HepG2 (cell line): ENCODE data around the gene ARVCF. TPM values are rescaled to one million over a fixed set of nuclear protein-coding genes. Genes with fewer than 3 reads are reported as not detected.

Source experiments
- ATAC-seq: fragments of 200-7000 bp; cut with Tn5 transposase; 3 replicates; pipeline ENCODE4 v1.9.1; 2020; ENCODE audit warnings: mild to moderate bottlenecking, moderate library complexity
- BruUV-seq: library from RNA; stranded (reverse); fragments of 400-500 nt; replicated peaks from 2 replicates; lab custom pipeline; 2021; lab: Mats Ljungman, UMichigan
- CTCF ChIA-PET: fragments of 300-600 bp; formaldehyde crosslinking; extraction: SDS; loops from one replicate; lab custom pipeline; 2021; ENCODE audit warnings: low total read pairs, inconsistent platforms, low intra/inter-chr PET ratio; lab: Yijun Ruan, JAX
- POLR2A ChIA-PET: fragments of 350-600 bp; sonication (Branson Sonifier 250); formaldehyde crosslinking; loops from one replicate; lab custom pipeline; 2020; ENCODE audit warnings: antibody characterized with exemption, inconsistent platforms; lab: Yijun Ruan, JAX
- DNase-seq: peaks from one replicate; pipeline ENCODE4 v3.0.0-alpha.2; 2015; ENCODE audit warnings: low spot score
- FAIRE-seq: peaks from 3 replicates; lab custom pipeline; 2011; peaks lifted over from hg19 to GRCh38; lab: Jason Lieb, UNC
- H2AFZ ChIP-seq: one replicate; pipeline ENCODE4 v1.6.1; 2011; ENCODE audit warnings: low read length, inconsistent platforms
- H3K27ac ChIP-seq: fragments of 300-600 bp; 3 replicates; pipeline ENCODE4 v1.8.0; 2011; ENCODE audit warnings: mixed run types, mild to moderate bottlenecking, mixed read lengths, low read length, inconsistent platforms; ENCODE audit not compliant: insufficient read depth; ENCODE audit errors: extremely low read length
- H3K27me3 ChIP-seq, 2 experiments: fragments of 200-600 bp in 1 of 2; 2 replicates in 1 of 2; 3 replicates in 1 of 2; pipeline versions ENCODE4 v1.6.0 to v1.8.0; 2011; ENCODE audit warnings: low read length in 2 of 2, mild to moderate bottlenecking in 2 of 2, moderate library complexity in 2 of 2, inconsistent platforms in 1 of 2; ENCODE audit not compliant: insufficient read depth in 2 of 2, control insufficient read depth in 1 of 2
- H3K36me3 ChIP-seq, 2 experiments: fragments of 200-600 bp in 1 of 2; replicated peaks in 1 of 2; 2 replicates in 1 of 2; 3 replicates in 1 of 2; pipeline versions ENCODE4 v1.5.1 to v1.8.0; 2011; ENCODE audit warnings: low read length in 2 of 2, inconsistent platforms in 1 of 2; ENCODE audit not compliant: insufficient read depth in 2 of 2, control insufficient read depth in 1 of 2
- H3K4me1 ChIP-seq: 2 replicates; pipeline ENCODE4 v1.5.1; 2012; ENCODE audit warnings: low read length, inconsistent platforms; ENCODE audit not compliant: insufficient read depth
- H3K4me2 ChIP-seq: 2 replicates; pipeline ENCODE4 v1.6.0; 2011; ENCODE audit warnings: low read depth, low read length, inconsistent platforms
- H3K4me3 ChIP-seq, 3 experiments: fragments of 200-600 bp in 1 of 3; sonication (generic), shearing (Covaris generic) in 1 of 3; replicated peaks in 1 of 3; 2 replicates each; pipeline ENCODE4 v1.5.1; 2011 to 2016; ENCODE audit warnings: low read length in 3 of 3, inconsistent platforms in 2 of 3, low read depth in 2 of 3, mild to moderate bottlenecking in 2 of 3, control low read depth in 1 of 3, mixed read lengths in 1 of 3; ENCODE audit not compliant: insufficient read depth in 1 of 3
- H3K79me2 ChIP-seq: one replicate; pipeline ENCODE4 v1.6.1; 2011; ENCODE audit warnings: low read length, inconsistent platforms; ENCODE audit not compliant: insufficient read depth
- H3K9ac ChIP-seq: 2 replicates; pipeline ENCODE4 v1.6.0; 2011; ENCODE audit warnings: mild to moderate bottlenecking, low read depth, low read length, inconsistent platforms; ENCODE audit not compliant: insufficient read depth
- H3K9me3 ChIP-seq: 2 replicates; pipeline ENCODE4 v1.5.1; 2012; ENCODE audit warnings: mild to moderate bottlenecking, low read length
- H4K20me1 ChIP-seq: 2 replicates; pipeline ENCODE4 v1.6.0; 2011; ENCODE audit warnings: inconsistent platforms, mild to moderate bottlenecking, low read length, moderate library complexity; ENCODE audit not compliant: insufficient read depth
- HDAC1 ChIP-seq: sonication (generic); formaldehyde crosslinking; IDR thresholded peaks from 2 replicates; pipeline ENCODE4 v1.5.1; 2020; ENCODE audit warnings: mild to moderate bottlenecking, missing genetic modification reagents
- KLF13 ChIP-seq: sonication (generic); formaldehyde crosslinking; IDR thresholded peaks from 2 replicates; pipeline ENCODE4 v1.4.0; 2020; ENCODE audit warnings: mild to moderate bottlenecking, missing genetic modification reagents
- KMT2A ChIP-seq: sonication (generic); formaldehyde crosslinking; IDR thresholded peaks from 2 replicates; pipeline ENCODE4 v1.4.0; 2020; ENCODE audit warnings: missing genetic modification reagents
- PAX8 ChIP-seq: sonication (generic); formaldehyde crosslinking; IDR thresholded peaks from 2 replicates; pipeline ENCODE4 v1.8.0; 2022; ENCODE audit warnings: mild to moderate bottlenecking, missing genetic modification reagents, borderline replicate concordance
- PREB ChIP-seq: sonication (generic); formaldehyde crosslinking; IDR thresholded peaks from 2 replicates; pipeline ENCODE4 v1.4.0; 2020; ENCODE audit warnings: missing genetic modification reagents
- TEF ChIP-seq: sonication (generic); formaldehyde crosslinking; IDR thresholded peaks from 2 replicates; pipeline ENCODE4 v1.5.0; 2020; ENCODE audit warnings: missing genetic modification reagents
- ZC3H13 ChIP-seq: sonication (generic); formaldehyde crosslinking; IDR thresholded peaks from 2 replicates; pipeline ENCODE4 v1.8.1; 2023; ENCODE audit warnings: mild to moderate bottlenecking, missing genetic modification reagents, moderate library complexity
- ZNF180 ChIP-seq: sonication (generic); formaldehyde crosslinking; IDR thresholded peaks from 2 replicates; pipeline ENCODE4 v1.4.0; 2020; ENCODE audit warnings: low read depth, missing genetic modification reagents, borderline replicate concordance
- ZNF256 ChIP-seq: sonication (generic); formaldehyde crosslinking; conservative IDR thresholded peaks from 2 replicates; pipeline ENCODE4 v1.4.0; 2020; ENCODE audit warnings: missing genetic modification reagents
- ZNF44 ChIP-seq: sonication (generic); formaldehyde crosslinking; IDR thresholded peaks from 2 replicates; pipeline ENCODE4 v1.5.1; 2020; ENCODE audit warnings: mild to moderate bottlenecking, missing genetic modification reagents
- ZNF674 ChIP-seq: sonication (generic); formaldehyde crosslinking; IDR thresholded peaks from 2 replicates; pipeline ENCODE4 v1.5.0; 2020; ENCODE audit warnings: low read depth, mild to moderate bottlenecking, missing genetic modification reagents
- ZNF724P ChIP-seq: sonication (generic); formaldehyde crosslinking; IDR thresholded peaks from 2 replicates; pipeline ENCODE4 v1.8.0; 2022; ENCODE audit warnings: missing genetic modification reagents, borderline replicate concordance
- ZNF782 ChIP-seq: sonication (generic); formaldehyde crosslinking; IDR thresholded peaks from 2 replicates; pipeline ENCODE4 v1.4.0; 2020; ENCODE audit warnings: missing genetic modification reagents, mild to moderate bottlenecking, borderline replicate concordance
- ZSCAN30 ChIP-seq: sonication (generic); formaldehyde crosslinking; IDR thresholded peaks from 2 replicates; pipeline ENCODE4 v1.5.0; 2020; ENCODE audit warnings: mild to moderate bottlenecking, missing genetic modification reagents
- WGBS: methylation state at CpG from one replicate; pipeline ENCODE4 v1.1.6; 2017; ENCODE audit warnings: low lambda C conversion rate; 5-methylcytosine and 5-hydroxymethylcytosine counted together
- in situ Hi-C: cut with HindIII; loops from 2 replicates; pipeline ENCODE4 v1.10.0; 2017; ENCODE audit warnings: low pct_unique_long_range_greater_than_20kb; ENCODE audit not compliant: extremely low pct_ligation_motif_present
- intact Hi-C: fragments of 100-400 bp; cut with micrococcal nuclease; formaldehyde crosslinking; loops from one replicate; pipeline ENCODE4 v1.10.0; 2022; ENCODE audit not compliant: unreplicated experiment
- polyA plus RNA-seq, 8 experiments: library from polyadenylated mRNA; depleted of rRNA in 3 of 8; stranded (reverse) in 7 of 8; unstranded in 1 of 8; fragments of >200 nt; fragmentation: Illumina TruSeq in 4 of 8; extraction: Trizol in 4 of 8; gene quantifications; 2 replicates each; pipeline versions ENCODE4 v1.2.1 to v1.2.3, GENCODE V29; 2011 to 2016; ENCODE audit warnings: low read depth in 4 of 8, missing spikeins in 1 of 8, mixed read lengths in 1 of 8; ENCODE audit not compliant: insufficient read depth in 1 of 8
- total RNA-seq, 5 experiments: library from RNA; depleted of rRNA; stranded (reverse); fragments of >200 nt; fragmentation: Illumina TruSeq; extraction: Trizol; gene quantifications; 2 replicates each; pipeline ENCODE4 v1.2.3, GENCODE V29; 2016; ENCODE audit warnings: low read depth in 1 of 5
- TF ChIP-seq, protein P1 (sequence below): sonication (generic); formaldehyde crosslinking; conservative IDR thresholded peaks from 2 replicates; pipeline ENCODE4 v1.8.1; 2023; ENCODE audit warnings: missing genetic modification reagents
- TF ChIP-seq, protein P2 (sequence below): IDR thresholded peaks from 2 replicates; pipeline ENCODE4 v1.6.1; 2012; ENCODE audit warnings: inconsistent platforms
- TF ChIP-seq, protein P3 (sequence below): sonication (generic); formaldehyde crosslinking; IDR thresholded peaks from 2 replicates; pipeline ENCODE4 v1.4.0; 2020; ENCODE audit warnings: mild to moderate bottlenecking, low read depth, missing genetic modification reagents

Gene ARVCF
- total and polyA plus RNA-seq, 2 of the 13 experiments (the other 11 are each of a cell fraction or from before 2014, with no cell fraction given): 16.4 to 17.7 TPM

DNA sequence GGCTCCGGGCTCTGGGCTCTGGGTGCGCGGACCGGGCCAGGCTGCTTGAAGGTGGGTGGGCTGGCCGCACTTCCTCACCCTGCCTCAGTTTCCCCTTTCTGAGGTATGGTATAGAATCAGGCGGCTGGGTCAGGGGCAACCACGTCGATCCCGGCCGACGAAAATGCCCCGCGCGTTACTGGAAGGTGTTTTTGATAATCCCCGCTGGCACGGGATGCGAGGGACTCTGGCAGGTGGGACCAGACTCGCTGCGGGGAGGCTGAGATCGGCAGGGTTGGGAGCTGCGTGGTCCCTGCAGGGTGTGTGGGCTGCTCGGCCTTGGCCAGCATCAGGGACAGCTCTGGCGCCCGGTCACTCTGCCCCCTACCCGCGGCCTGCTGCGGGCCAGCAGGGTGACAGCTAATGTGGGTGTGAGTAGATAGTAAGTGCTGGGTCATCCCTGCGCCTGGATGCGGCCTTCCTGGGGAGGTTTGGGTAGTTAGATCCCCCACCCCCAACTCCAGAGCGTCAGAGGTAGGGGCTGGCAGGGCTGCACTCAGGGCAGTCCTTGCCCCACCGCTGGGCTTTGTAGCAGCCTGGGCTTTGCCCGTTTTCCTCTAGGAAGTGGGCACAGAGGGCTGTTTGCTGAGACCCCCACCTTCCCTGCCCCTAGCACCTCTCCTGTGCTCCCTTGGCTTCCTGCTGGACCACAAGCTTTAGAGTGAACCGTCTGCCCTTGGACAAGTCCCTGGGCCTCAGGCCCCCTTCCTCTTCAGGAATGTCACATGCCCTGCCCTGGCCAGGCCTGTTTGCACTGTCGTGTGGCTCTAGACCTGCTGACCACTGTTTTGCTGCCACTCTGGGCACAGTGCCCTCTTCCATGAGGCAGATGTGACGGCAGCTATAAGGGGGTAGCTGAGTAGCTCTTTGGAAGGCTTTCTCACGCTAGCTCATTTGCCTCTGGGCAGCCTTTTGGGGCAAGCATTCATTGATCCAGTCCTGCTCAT lies 4.9 kb upstream of the ARVCF start:
- peak overlapping the region; percentile 77 for H3K9ac ChIP-seq
- H2AFZ ChIP-seq: no peak overlapping the region
- H3K4me3 ChIP-seq: peak overlapping the region; percentile 83 to 95 (median 88)
- H3K27ac ChIP-seq: peak overlapping the region; percentile 53
- in situ Hi-C loops: no loop called here
- intact Hi-C loops: no loop called here
- FAIRE-seq (no peak), DNase-seq (peak; percentile 49), ATAC-seq (peak; percentile 66)
- H3K27me3 ChIP-seq: peaks cover 0 to 5% of the 10 kb centered on the region in 2 experiments; a peak in 1 of 5 replicates
- no peaks in the 10 kb centered on the region for H3K9me3 ChIP-seq
- no peaks in the 10 kb centered on the region for H4K20me1 ChIP-seq
- ChIA-PET CTCF (no interaction called here), POLR2A (interaction anchor here (0.6 to 2.1 kb wide), 6 partner anchors 8 to 63 kb away, joined by 3 to 4 read pairs (median 3); no protein-coding TSS in a partner anchor)
- H3K36me3 ChIP-seq: 0 out of 5 replicates have a peak, but pooled peaks cover 0 to 1% of the 10 kb centered on the region in 2 experiments
- H3K4me1 ChIP-seq: peaks cover 44% of the 10 kb centered on the region
- BruUV-seq: TSS peak; percentile 47
- 2% methylated on average over 11 of the region's 36 CpGs for WGBS
- peaks cover 12% of the 10 kb centered on the region for H3K79me2 ChIP-seq
- H3K4me2 ChIP-seq: peak overlapping the region; percentile 98
- TF ChIP-seq TEF (CRISPR knock-in tag) (no peak), ZNF256 (CRISPR knock-in tag) (peak; percentile 49; the same call in 1 of the 2 replicates), ZNF44 (0 out of 2 replicates have a peak, but pooled peaks have one; percentile 64), ZNF782 (CRISPR knock-in tag) (peak; percentile 41; the same call in 1 of the 2 replicates), ZC3H13 (CRISPR knock-in tag) (no peak), ZNF674 (CRISPR knock-in tag) (0 out of 2 replicates have a peak, but pooled peaks have one; percentile 16), ZNF180 (CRISPR knock-in tag) (0 out of 2 replicates have a peak, but pooled peaks have one; percentile 47), KLF13 (CRISPR knock-in tag) (no peak), HDAC1 (peak; percentile 41; the same call in 1 of the 2 replicates), PAX8 (CRISPR knock-in tag) (peak; percentile 62; the same call in 1 of the 2 replicates), ZSCAN30 (CRISPR knock-in tag) (no peak), KMT2A (CRISPR knock-in tag) (no peak), ZNF724P (peak; percentile 16; the same call in 1 of the 2 replicates), PREB (CRISPR knock-in tag) (0 out of 2 replicates have a peak, but pooled peaks have one; percentile 73)
- TF ChIP-seq, protein P1, sequence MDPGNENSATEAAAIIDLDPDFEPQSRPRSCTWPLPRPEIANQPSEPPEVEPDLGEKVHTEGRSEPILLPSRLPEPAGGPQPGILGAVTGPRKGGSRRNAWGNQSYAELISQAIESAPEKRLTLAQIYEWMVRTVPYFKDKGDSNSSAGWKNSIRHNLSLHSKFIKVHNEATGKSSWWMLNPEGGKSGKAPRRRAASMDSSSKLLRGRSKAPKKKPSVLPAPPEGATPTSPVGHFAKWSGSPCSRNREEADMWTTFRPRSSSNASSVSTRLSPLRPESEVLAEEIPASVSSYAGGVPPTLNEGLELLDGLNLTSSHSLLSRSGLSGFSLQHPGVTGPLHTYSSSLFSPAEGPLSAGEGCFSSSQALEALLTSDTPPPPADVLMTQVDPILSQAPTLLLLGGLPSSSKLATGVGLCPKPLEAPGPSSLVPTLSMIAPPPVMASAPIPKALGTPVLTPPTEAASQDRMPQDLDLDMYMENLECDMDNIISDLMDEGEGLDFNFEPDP: no peak
- TF ChIP-seq, protein P2, sequence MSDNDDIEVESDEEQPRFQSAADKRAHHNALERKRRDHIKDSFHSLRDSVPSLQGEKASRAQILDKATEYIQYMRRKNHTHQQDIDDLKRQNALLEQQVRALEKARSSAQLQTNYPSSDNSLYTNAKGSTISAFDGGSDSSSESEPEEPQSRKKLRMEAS: peak; percentile 28; the same call in 1 of the 2 replicates
- TF ChIP-seq, protein P3, sequence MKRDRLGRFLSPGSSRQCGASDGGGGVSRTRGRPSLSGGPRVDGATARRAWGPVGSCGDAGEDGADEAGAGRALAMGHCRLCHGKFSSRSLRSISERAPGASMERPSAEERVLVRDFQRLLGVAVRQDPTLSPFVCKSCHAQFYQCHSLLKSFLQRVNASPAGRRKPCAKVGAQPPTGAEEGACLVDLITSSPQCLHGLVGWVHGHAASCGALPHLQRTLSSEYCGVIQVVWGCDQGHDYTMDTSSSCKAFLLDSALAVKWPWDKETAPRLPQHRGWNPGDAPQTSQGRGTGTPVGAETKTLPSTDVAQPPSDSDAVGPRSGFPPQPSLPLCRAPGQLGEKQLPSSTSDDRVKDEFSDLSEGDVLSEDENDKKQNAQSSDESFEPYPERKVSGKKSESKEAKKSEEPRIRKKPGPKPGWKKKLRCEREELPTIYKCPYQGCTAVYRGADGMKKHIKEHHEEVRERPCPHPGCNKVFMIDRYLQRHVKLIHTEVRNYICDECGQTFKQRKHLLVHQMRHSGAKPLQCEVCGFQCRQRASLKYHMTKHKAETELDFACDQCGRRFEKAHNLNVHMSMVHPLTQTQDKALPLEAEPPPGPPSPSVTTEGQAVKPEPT (CRISPR knock-in tag): no peak; the same call in 1 of the 2 replicates
